ENCODE data around the gene ARHGAP42.

Gene ARHGAP42

GRCh38 chr11:100731471-100731870 is 44.4 kb downstream of the ARHGAP42 start:
- Mint-ChIP-seq H3K4me1 (peaks cover 28% of the 10 kb centered on the region), H3K36me3 (ENCODE audit: low read depth) (peaks cover 4% of the 10 kb centered on the region), H3K27ac (no peak overlapping the region), H3K9me3 (no peaks in the 10 kb centered on the region), H3K4me3 (no peak overlapping the region), H3K27me3 (ENCODE audit: low read depth) (no peaks in the 10 kb centered on the region)
- TF ChIP-seq CTCF (IDR thresholded peaks at IDR 0.05; ENCODE audit: unreplicated experiment in 3 of 3), result no peak

GRCh38 chr11:100732949-100733348 is 45.9 kb downstream of the ARHGAP42 start:
- no peak overlapping the region for H3K4me3 Mint-ChIP-seq
- H3K9me3 Mint-ChIP-seq, result no peaks in the 10 kb centered on the region
- no peaks in the 10 kb centered on the region for H3K27me3 Mint-ChIP-seq (ENCODE audit: low read depth)

GRCh38 chr11:100734743-100735527 is 47.8 kb downstream of the ARHGAP42 start:
- H3K27me3 Mint-ChIP-seq (ENCODE audit: low read depth), result no peaks in the 10 kb centered on the region
- H3K36me3 Mint-ChIP-seq (ENCODE audit: low read depth), result peaks cover 4% of the 10 kb centered on the region
- peaks cover 34% of the 10 kb centered on the region for H3K4me1 Mint-ChIP-seq
- no peak overlapping the region for H3K4me3 Mint-ChIP-seq
- no peaks in the 10 kb centered on the region for H3K9me3 Mint-ChIP-seq
- H3K27ac Mint-ChIP-seq, result peak overlapping the region in 2 of 3 experiments; percentile 21 to 36
- no peak for TF ChIP-seq CTCF (IDR thresholded peaks at IDR 0.05; ENCODE audit: unreplicated experiment in 3 of 3)

More at GRCh38 chr11:100732949-100733348, 45.9 kb downstream of the ARHGAP42 start:
- H3K27ac Mint-ChIP-seq, result no peak overlapping the region
- TF ChIP-seq CTCF (IDR thresholded peaks at IDR 0.05; ENCODE audit: unreplicated experiment in 3 of 3), result no peak
- H3K4me1 Mint-ChIP-seq, result peaks cover 18% of the 10 kb centered on the region
- peaks cover 4% of the 10 kb centered on the region for H3K36me3 Mint-ChIP-seq (ENCODE audit: low read depth)

- peak overlapping the region in 1 of 3 experiments; percentile 36 for H3K27ac Mint-ChIP-seq
- no peak for TF ChIP-seq CTCF (IDR thresholded peaks at IDR 0.05; ENCODE audit: unreplicated experiment in 3 of 3)
- H3K4me3 Mint-ChIP-seq, result no peak overlapping the region
- no peaks in the 10 kb centered on the region for H3K27me3 Mint-ChIP-seq (ENCODE audit: low read depth)
- peaks cover 8% of the 10 kb centered on the region for H3K36me3 Mint-ChIP-seq (ENCODE audit: low read depth)
- H3K9me3 Mint-ChIP-seq, result no peaks in the 10 kb centered on the region
- H3K4me1 Mint-ChIP-seq, result peaks cover 46% of the 10 kb centered on the region
These were observed 49.0 kb downstream of the ARHGAP42 start for GRCh38 chr11:100735949-100736675.

- no peak overlapping the region for H3K4me3 Mint-ChIP-seq
- peaks cover 15% of the 10 kb centered on the region for H3K36me3 Mint-ChIP-seq (ENCODE audit: low read depth)
- no peaks in the 10 kb centered on the region for H3K27me3 Mint-ChIP-seq (ENCODE audit: low read depth)
- H3K27ac Mint-ChIP-seq, result peak overlapping the region; percentile 86 to 92 (median 90)
- no peaks in the 10 kb centered on the region for H3K9me3 Mint-ChIP-seq
- H3K4me1 Mint-ChIP-seq, result peaks cover 59% of the 10 kb centered on the region
- no peak for TF ChIP-seq CTCF (IDR thresholded peaks at IDR 0.05; ENCODE audit: unreplicated experiment in 3 of 3)
These were observed 51.7 kb downstream of the ARHGAP42 start for GRCh38 chr11:100738701-100739270.

Measured in nephron (organoid).